ENCODE measurements around the gene AJAP1. TPM values are rescaled to one million over a fixed set of nuclear protein-coding genes. Genes with fewer than 3 reads are reported as not detected.

AJAP1 gene
- total RNA-seq, 1 experiment from 2014 or later = not detected

DNA sequence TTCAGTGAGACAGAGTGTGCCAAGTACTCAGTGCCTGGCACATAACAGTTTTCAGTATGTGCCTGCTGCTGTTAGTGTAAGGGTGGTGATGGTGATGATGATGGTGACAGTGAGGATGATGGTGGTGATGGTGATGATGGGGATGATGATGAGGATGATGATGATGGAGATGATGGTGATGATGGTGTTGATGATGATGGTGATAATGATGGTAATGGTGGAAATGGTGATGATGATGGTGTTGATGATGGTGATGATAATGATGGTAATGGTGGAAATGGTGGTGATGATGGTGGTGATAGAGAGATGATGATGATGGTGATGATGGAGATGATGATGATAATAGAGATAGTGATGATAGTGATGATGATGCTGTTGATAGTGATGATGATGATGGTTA lies 62.0 kb downstream of the AJAP1 start:
- DNase-seq (ENCODE audit: low read depth, low spot score) (no peak), ATAC-seq (no peak)
- no peaks in the 10 kb centered on the region; the same call in 1 of the 2 replicates for H3K27me3 ChIP-seq (ENCODE audit: control insufficient read depth, insufficient read depth, low read length)
- H3K27ac ChIP-seq (ENCODE audit: low read length) = no peak overlapping the region
- ChIA-PET POLR2A (no interaction called here), CTCF (no interaction called here)
- TF ChIP-seq TCF7L2 (IDR thresholded peaks at IDR 0.05; ENCODE audit: low read depth, low read length) (no peak), SIN3A (IDR thresholded peaks at IDR 0.05; ENCODE audit: borderline replicate concordance, insufficient read depth, low read depth, low read length) (no peak), REST (IDR thresholded peaks at IDR 0.05; ENCODE audit: insufficient read depth in 1 of 2, low read depth in 2 of 2, low read length in 1 of 2) (no peak), POLR2AphosphoS5 (IDR thresholded peaks at IDR 0.05; ENCODE audit: low read depth, low read length) (no peak)
- no peaks in the 10 kb centered on the region for H3K4me1 ChIP-seq (ENCODE audit: control insufficient read depth, insufficient read depth, low read length)
- H3K9me3 ChIP-seq (ENCODE audit: control insufficient read depth, insufficient read depth, low read depth, low read length) = no peaks in the 10 kb centered on the region
- H3K36me3 ChIP-seq (ENCODE audit: control insufficient read depth, insufficient read depth, low read length) = no peaks in the 10 kb centered on the region
- no TSS peak for BruUV-seq (replicated peaks)
- in situ Hi-C loops (cut with HindIII; ENCODE audit: low pct_unique_long_range_greater_than_20kb, low sequenced_read_pairs) = no loop called here
- intact Hi-C loops (cut with micrococcal nuclease; ENCODE audit: unreplicated experiment) = no loop called here
- H3K4me3 ChIP-seq (ENCODE audit: low read depth in 2 of 2, low read length in 2 of 2) = no peak overlapping the region

DNA sequence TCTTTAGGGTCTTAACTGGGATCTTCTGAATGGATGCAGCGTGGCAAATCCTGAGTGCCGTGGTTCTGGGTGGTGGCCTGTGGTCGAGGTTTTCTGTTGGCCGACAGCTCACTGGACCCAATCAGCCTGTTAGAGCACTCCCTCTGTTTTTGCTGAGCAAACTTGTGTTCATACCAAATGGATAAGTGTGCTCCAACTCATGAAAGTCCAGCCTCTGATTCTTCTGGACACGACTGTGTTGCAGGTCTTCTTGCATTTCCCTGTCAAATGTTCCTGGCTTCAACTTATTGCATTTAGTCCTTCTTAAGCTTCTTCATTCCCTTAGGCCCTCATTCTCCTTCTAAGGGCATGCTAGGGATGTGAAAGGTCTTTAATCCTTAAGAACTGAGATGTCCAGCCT lies 63.7 kb downstream of the AJAP1 start:
- in situ Hi-C loops (cut with HindIII; ENCODE audit: low pct_unique_long_range_greater_than_20kb, low sequenced_read_pairs) (no loop called here), intact Hi-C loops (cut with micrococcal nuclease; ENCODE audit: unreplicated experiment) (no loop called here)
- TF ChIP-seq, protein P1, sequence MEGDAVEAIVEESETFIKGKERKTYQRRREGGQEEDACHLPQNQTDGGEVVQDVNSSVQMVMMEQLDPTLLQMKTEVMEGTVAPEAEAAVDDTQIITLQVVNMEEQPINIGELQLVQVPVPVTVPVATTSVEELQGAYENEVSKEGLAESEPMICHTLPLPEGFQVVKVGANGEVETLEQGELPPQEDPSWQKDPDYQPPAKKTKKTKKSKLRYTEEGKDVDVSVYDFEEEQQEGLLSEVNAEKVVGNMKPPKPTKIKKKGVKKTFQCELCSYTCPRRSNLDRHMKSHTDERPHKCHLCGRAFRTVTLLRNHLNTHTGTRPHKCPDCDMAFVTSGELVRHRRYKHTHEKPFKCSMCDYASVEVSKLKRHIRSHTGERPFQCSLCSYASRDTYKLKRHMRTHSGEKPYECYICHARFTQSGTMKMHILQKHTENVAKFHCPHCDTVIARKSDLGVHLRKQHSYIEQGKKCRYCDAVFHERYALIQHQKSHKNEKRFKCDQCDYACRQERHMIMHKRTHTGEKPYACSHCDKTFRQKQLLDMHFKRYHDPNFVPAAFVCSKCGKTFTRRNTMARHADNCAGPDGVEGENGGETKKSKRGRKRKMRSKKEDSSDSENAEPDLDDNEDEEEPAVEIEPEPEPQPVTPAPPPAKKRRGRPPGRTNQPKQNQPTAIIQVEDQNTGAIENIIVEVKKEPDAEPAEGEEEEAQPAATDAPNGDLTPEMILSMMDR (IDR thresholded peaks at IDR 0.05) = no peak
- TF ChIP-seq SIN3A (IDR thresholded peaks at IDR 0.05; ENCODE audit: borderline replicate concordance, insufficient read depth, low read depth, low read length) = no peak
- TF ChIP-seq TCF7L2 (IDR thresholded peaks at IDR 0.05; ENCODE audit: low read depth, low read length) = no peak
- no peak for TF ChIP-seq POLR2AphosphoS5 (IDR thresholded peaks at IDR 0.05; ENCODE audit: low read depth, low read length)
- no peak for TF ChIP-seq REST (IDR thresholded peaks at IDR 0.05; ENCODE audit: insufficient read depth in 1 of 2, low read depth in 2 of 2, low read length in 1 of 2)
- H3K36me3 ChIP-seq (ENCODE audit: control insufficient read depth, insufficient read depth, low read length) = no peaks in the 10 kb centered on the region
- no peaks in the 10 kb centered on the region; the same call in 1 of the 2 replicates for H3K27me3 ChIP-seq (ENCODE audit: control insufficient read depth, insufficient read depth, low read length)
- ATAC-seq (no peak), DNase-seq (ENCODE audit: low read depth, low spot score) (no peak)
- POLR2A ChIA-PET = no interaction called here
- no peaks in the 10 kb centered on the region for H3K9me3 ChIP-seq (ENCODE audit: control insufficient read depth, insufficient read depth, low read depth, low read length)
- CTCF ChIA-PET = no interaction called here
- H3K27ac ChIP-seq (ENCODE audit: low read length) = no peak overlapping the region
- BruUV-seq (replicated peaks) = no TSS peak
- no peaks in the 10 kb centered on the region for H3K4me1 ChIP-seq (ENCODE audit: control insufficient read depth, insufficient read depth, low read length)
- no peak overlapping the region for H3K4me3 ChIP-seq (ENCODE audit: low read depth in 2 of 2, low read length in 2 of 2)

Measured in Panc1 (cell line).